NCI-H2196 (cell line): Measurements from ENCODE around the gene SFXN5.

Experiments used
- DNase-seq: peaks from one replicate; lab custom pipeline; 2025; ENCODE audit not compliant: unreplicated experiment; lab: John Stamatoyannopoulos, UW

Gene SFXN5

DNA sequence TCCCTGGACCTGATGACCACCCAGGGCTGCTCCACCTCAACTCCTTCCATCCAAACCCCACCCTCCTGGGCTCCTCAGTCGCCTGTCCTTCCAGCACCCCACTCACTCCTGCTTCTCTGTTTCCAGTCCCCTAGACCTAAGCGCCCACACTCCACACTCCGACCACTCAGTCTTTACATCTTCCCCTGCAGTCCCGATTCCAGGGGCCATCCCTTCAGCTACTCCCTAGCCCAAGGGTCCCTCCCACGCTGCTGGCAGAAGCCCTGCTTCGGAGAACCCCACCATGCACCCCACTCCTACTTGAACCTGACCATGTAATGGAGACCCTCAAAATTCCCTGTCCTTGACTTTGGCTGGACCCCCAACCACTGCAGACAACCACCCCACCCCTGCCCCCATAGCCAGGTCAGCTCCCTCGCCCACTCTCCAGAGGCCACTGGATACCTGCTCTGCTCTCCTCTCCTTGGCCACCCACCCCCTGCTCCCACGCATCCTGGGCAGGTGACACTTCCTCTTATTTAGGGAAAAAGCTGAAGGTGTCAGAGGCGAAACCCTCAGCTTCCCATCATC, 126.0 kb downstream of the SFXN5 start:
- no peak for DNase-seq

DNA sequence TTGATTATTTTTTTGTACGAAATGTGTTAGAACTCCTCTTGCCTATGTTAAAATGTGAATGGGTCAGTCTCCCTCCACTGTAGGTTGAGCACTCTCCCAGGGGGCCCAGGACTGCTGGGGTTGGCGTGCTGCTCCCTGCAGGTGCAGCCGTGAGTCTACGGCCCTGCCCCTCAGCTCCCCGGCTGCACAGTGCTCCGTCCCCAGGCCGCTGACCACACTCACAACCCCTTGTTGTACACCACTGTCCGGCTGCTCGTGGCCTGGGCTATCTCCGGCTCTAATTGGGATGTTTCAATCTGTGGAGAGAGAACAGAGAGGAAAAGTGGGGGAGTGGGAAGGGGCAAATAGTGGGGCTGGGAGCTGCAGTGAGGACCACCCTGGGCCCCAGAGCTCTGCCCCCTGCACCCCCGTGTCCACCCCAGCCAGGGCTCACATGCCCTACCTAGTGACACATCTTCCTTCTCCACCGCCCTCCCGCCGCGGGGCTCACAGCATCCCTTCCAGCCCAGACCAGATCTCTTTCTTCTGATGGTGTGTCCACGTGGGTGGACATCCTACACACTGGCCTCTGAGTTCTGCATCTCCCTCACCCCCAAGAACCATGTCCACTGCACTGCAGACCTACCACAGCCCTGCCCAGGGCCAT, 126.6 kb downstream of the SFXN5 start:
- no peak for DNase-seq

- no peak for DNase-seq
Measured at GRCh38 chr2:72943540-72944395, 127.7 kb downstream of the SFXN5 start.

GRCh38 chr2:72942881-72943418, 128.6 kb downstream of the SFXN5 start:
- no peak for DNase-seq

- DNase-seq = no peak
Measured at GRCh38 chr2:72942293-72942692, 129.2 kb downstream of the SFXN5 start.

DNA sequence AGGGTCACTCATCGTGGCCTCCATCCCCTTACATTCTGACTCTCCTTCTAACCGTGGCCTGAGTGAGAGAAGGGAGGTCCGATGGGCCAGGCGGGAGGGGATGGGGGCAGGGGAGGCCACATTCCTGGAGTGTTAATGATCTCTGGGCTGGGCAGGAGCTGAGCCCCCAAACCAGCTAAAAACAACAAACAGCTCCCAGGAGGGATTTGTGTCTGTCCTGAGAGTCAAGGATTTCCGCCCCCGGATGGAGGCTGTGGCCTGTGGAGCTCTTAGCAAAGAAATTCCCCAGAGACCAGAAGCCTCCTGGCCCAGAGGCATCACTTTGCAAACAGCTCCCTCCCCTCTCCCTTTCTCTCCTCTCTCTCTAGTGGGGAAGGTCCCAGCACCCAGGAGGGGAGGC, 130.7 kb downstream of the SFXN5 start:
- DNase-seq = no peak

DNA sequence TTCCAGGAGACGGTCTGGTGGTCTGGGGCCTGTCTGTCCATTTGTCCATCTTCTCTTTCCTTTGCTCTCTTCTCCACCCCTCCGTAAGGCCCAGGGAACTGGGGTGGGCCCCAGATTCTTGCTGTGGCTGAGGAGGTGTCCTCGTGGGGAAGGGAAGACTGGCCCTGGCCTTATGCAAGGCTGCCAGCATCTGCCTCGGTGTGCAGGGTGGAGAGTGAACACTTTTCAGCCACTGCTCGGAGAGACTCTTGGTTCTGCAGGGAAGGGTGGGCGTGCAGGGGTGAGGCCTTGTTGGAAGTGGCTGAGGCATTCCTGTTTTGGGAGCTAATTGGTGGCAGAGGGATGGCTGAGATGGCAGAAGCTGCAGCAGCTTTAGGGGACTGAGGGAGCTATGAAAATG, 131.2 kb downstream of the SFXN5 start:
- DNase-seq = no peak

DNA sequence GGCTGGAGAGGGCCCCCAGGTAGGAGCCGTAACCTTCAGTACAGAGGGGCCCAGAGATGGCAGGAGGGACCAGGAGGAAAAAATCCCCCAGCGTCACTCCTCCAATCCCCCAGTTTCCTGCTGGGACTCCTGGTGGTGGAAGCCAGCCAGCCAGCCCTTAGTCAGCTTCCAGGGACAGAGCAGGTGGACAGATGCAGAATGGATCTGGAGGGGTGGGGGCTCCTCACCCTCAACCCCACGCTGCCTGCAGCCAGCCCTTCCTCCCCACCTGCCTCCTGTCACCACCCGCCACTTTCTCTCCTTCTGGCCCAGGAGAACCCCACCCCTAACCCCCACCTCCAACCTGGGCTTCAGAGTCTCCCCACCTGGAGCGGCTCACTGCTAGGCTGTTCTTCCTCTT, 133.1 kb downstream of the SFXN5 start:
- DNase-seq = no peak

- DNase-seq = no peak
Measured at GRCh38 chr2:72937356-72937669, 134.2 kb downstream of the SFXN5 start.

DNA sequence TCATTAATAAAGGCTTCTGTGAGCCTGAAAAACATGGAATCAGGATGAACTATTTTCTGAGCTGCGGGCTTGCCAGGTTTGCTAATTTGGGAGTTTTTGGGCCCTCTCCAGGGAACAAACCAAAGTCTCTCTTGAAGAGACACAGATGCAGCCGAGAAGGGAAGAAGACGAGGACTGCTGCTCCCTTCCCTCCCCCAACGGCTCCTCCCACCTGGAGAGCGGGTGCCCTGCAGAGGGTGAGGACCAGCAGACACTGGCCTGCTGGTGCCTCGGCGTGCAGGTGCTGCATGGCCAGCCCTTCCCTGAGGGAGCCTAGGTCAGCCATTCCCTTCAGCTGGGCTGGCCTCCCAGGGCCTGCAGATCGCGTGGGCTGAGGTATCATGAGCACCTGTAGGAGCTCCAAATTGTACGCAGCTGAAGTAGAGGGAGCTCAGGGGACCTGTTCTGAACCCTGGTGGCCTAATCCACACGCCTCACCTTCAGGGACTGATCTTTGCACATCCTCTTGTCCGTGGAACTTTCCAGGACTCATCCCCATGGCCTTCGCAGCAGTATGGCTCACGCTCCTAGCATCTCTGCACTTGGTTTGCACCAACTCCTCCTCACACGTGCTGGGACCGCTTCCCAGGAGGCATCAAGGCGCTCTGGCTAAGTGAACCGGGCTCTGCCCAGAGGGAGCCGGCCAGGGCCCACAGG, 134.7 kb downstream of the SFXN5 start:
- no peak for DNase-seq

DNA sequence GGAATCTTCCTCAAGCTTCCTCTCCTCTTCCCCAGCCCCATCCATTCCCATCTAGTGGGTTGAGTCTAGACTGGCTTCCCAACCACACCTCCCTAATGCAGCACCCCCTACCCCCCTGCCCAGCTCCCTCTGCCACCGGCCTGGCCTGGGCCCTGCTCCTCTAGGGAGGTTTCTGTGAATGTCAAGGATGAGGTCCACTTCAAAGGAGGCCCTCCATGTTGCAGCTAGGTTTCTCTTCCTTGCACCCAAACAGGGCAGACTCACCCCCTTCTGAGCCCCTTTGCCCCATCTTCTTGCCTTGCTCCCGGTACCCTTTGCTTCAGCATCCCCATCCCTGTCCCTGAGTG, 135.9 kb downstream of the SFXN5 start:
- DNase-seq = no peak

GRCh38 chr2:72934683-72935610, 136.6 kb downstream of the SFXN5 start:
- DNase-seq = peak; percentile 1

DNA sequence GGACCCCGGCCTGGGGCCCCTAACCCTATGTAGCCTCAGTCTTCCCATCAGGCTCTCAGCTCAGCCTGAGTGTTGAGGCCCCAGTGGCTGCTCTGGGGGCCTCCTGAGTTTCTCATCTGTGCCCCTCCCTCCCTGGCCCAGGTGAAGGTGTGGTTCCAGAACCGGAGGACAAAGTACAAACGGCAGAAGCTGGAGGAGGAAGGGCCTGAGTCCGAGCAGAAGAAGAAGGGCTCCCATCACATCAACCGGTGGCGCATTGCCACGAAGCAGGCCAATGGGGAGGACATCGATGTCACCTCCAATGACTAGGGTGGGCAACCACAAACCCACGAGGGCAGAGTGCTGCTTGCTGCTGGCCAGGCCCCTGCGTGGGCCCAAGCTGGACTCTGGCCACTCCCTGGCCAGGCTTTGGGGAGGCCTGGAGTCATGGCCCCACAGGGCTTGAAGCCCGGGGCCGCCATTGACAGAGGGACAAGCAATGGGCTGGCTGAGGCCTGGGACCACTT, 137.8 kb downstream of the SFXN5 start:
- DNase-seq = no peak

- no peak for DNase-seq
Measured at GRCh38 chr2:72933207-72933606, 138.3 kb downstream of the SFXN5 start.

GRCh38 chr2:72932805-72933204, 138.7 kb downstream of the SFXN5 start:
- no peak for DNase-seq

GRCh38 chr2:72932045-72932740, 139.3 kb downstream of the SFXN5 start:
- no peak for DNase-seq

- DNase-seq = no peak
Measured at GRCh38 chr2:72931280-72931910, 140.1 kb downstream of the SFXN5 start.

DNA sequence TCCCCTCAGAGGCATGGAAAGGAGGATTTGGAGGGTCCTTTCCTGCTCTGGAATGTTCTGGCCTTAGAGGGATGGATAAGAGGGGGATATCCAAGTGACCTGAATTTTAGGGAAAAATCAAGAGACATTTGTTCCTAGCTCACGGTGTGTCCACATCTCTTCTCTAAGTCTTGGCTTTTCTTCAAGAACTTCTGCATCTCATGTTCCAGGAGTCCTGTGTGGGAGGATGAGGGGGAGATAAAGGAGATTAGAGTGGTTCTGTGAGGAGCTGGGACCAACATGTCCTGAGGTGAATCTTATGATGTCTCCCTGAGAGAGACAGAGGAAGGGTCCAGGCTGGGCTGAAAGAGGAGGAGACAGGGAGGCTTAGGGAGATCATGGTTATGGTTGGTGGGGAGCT, 142.5 kb downstream of the SFXN5 start:
- DNase-seq = no peak
